K562 (cell line): Measurements from ENCODE around the gene COX4I2. TPM values are rescaled to one million over a fixed set of nuclear protein-coding genes. Genes with fewer than 3 reads are reported as not detected.
A peak's percentile ranks its signal among the peaks of the same experiment; 100 is the strongest.

Experiments
- ARID3B ChIP-seq: fragments of 250-450 bp; sonication (Bioruptor Pico); IDR thresholded peaks from 2 replicates; pipeline ENCODE4 v1.4.0; 2020; ENCODE audit warnings: borderline replicate concordance
- CC2D1A ChIP-seq: fragments of 450-650 bp; IDR thresholded peaks from 2 replicates; pipeline ENCODE4 v1.6.1; 2017; ENCODE audit warnings: mild to moderate bottlenecking
- HCFC1 ChIP-seq: IDR thresholded peaks from 2 replicates; pipeline ENCODE4 v1.6.1; 2012; ENCODE audit warnings: low read depth, low read length, improper control_type of control experiment
- HDAC3 ChIP-seq: fragments of 450-650 bp; IDR thresholded peaks from 2 replicates; pipeline ENCODE4 v1.6.1; 2018; ENCODE audit warnings: borderline replicate concordance, mild to moderate bottlenecking, moderate library complexity; ENCODE audit not compliant: partially characterized antibody
- NFIX ChIP-seq: fragments of 250-450 bp; sonication (Bioruptor Pico); IDR thresholded peaks from 2 replicates; pipeline ENCODE4 v1.4.0; 2020; ENCODE audit warnings: low read depth, mild to moderate bottlenecking, moderate library complexity
- NR2C1 ChIP-seq, 2 experiments: fragments of 450-650 bp; IDR thresholded peaks; 2 replicates each; pipeline ENCODE4 v1.6.1; 2017; ENCODE audit warnings: mild to moderate bottlenecking in 2 of 2, antibody characterized with exemption in 1 of 2, inconsistent platforms in 1 of 2, missing compliant biosample characterization in 1 of 2, missing genetic modification characterization in 1 of 2
- SMARCA4 ChIP-seq: fragments of 450-650 bp; IDR thresholded peaks from 2 replicates; pipeline ENCODE4 v1.6.1; 2016
- ZBTB40 ChIP-seq, 2 experiments: fragments of 450-650 bp in 1 of 2; sonication (generic) in 1 of 2; formaldehyde crosslinking in 1 of 2; IDR thresholded peaks; 2 replicates each; pipeline versions ENCODE4 v1.7.1 to v1.9.0; 2016 to 2022; ENCODE audit warnings: inconsistent platforms in 1 of 2, mild to moderate bottlenecking in 1 of 2, missing genetic modification reagents in 1 of 2
- ZBTB9 ChIP-seq: fragments of 450-650 bp; formaldehyde crosslinking; IDR thresholded peaks from 2 replicates; pipeline ENCODE4 v1.4.0; 2020; ENCODE audit warnings: mild to moderate bottlenecking, moderate library complexity
- ZFX ChIP-seq: sonication (generic); formaldehyde crosslinking; IDR thresholded peaks from 2 replicates; pipeline ENCODE4 v1.8.0; 2022; ENCODE audit warnings: mild to moderate bottlenecking, missing genetic modification reagents, moderate library complexity
- polyA plus RNA-seq, 8 experiments: library from polyadenylated mRNA; depleted of rRNA in 4 of 8; stranded (reverse) in 5 of 8; unstranded in 3 of 8; fragments of >200 nt; fragmentation: Nextera tagmentation in 2 of 8; fragmentation: Illumina TruSeq in 1 of 8; extraction: Ambion mirVana in 2 of 8; extraction: Trizol in 1 of 8; gene quantifications; 2 replicates each; pipeline versions ENCODE4 v1.2.1 to v1.2.3, GENCODE V29; 2011 to 2014; ENCODE audit warnings: inconsistent platforms in 1 of 8, missing spikeins in 1 of 8
- total RNA-seq, 7 experiments: library from RNA; depleted of rRNA in 6 of 7; stranded (reverse); fragments of >200 nt in 6 of 7; fragmentation: Illumina TruSeq in 2 of 7; extraction: Trizol in 2 of 7; gene quantifications; 2 replicates each; pipeline versions ENCODE4 v1.2.1 to v1.2.3, GENCODE V29; 2011 to 2021; ENCODE audit warnings: low replicate concordance in 1 of 7

The COX4I2 gene
- total and polyA plus RNA-seq, 9 of the 15 experiments (the other 6 are each of a cell fraction or from before 2014, with no cell fraction given) = not detected

GRCh38 chr20:31605031-31605901, 32.4 kb upstream of the COX4I2 start, which contains the start of gene ID1 (continued):
- peak; percentile 74 for TF ChIP-seq ARID3B (CRISPR knock-in tag)
- TF ChIP-seq NR2C1 (IDR thresholded peaks at IDR 0.05) = no peak
- TF ChIP-seq NR2C1 (tag; IDR thresholded peaks at IDR 0.05) = no peak
- TF ChIP-seq NFIX = no peak
- TF ChIP-seq HCFC1 = peak; percentile 43; the same call in 1 of the 2 replicates
- no peak for TF ChIP-seq HDAC3
- peak; percentile 62 for TF ChIP-seq ZFX (CRISPR knock-in tag)
- no peak; the same call in 1 of the 2 replicates for TF ChIP-seq SMARCA4
- no peak for TF ChIP-seq ZBTB40 (IDR thresholded peaks at IDR 0.05)
- TF ChIP-seq ZBTB40 (CRISPR knock-in tag; IDR thresholded peaks at IDR 0.05) = no peak
- TF ChIP-seq CC2D1A = no peak
- TF ChIP-seq ZBTB9 = no peak; the same call in 1 of the 2 replicates
